ENCODE measurements around the gene TACC2.

- TF ChIP-seq EZH2 (IDR thresholded peaks at IDR 0.05; ENCODE audit: borderline replicate concordance, low read depth, low read length, severe bottlenecking), result no peak
- TF ChIP-seq CTCF (IDR thresholded peaks at IDR 0.05; ENCODE audit: borderline replicate concordance, extremely low read depth, low read length, poor library complexity, severe bottlenecking), result no peak
Observed at GRCh38 chr10:122264436-122264835, 275.5 kb downstream of the TACC2 start.

Data from DND-41 (cell line).